ENCODE measurements around the gene ALDH3B1.

ALDH3B1 gene

GRCh38 chr11:67998150-67999045 lies 11.7 kb upstream of the ALDH3B1 start:
- no peak for DNase-seq

GRCh38 chr11:67999201-67999629 lies 10.9 kb upstream of the ALDH3B1 start:
- DNase-seq = no peak

GRCh38 chr11:67999704-68000103 lies 10.4 kb upstream of the ALDH3B1 start:
- no peak for DNase-seq

GRCh38 chr11:68002575-68002937 lies 7.6 kb upstream of the ALDH3B1 start:
- DNase-seq = no peak

- DNase-seq = no peak
Observed at GRCh38 chr11:68002938-68003845, 6.9 kb upstream of the ALDH3B1 start.

GRCh38 chr11:68003846-68004550 lies 6.1 kb upstream of the ALDH3B1 start, which contains the start of gene UNC93B1:
Gene UNC93B1, minus strand, starts transcription at chr11:68004097. Its CDS starts 54 bp downstream, at chr11:68004043.
- no peak for DNase-seq

GRCh38 chr11:68004551-68005335 lies 5.4 kb upstream of the ALDH3B1 start:
- DNase-seq = no peak

- DNase-seq = no peak
Observed at GRCh38 chr11:68006606-68007166, 3.4 kb upstream of the ALDH3B1 start.

GRCh38 chr11:68007498-68008380 lies 2.4 kb upstream of the ALDH3B1 start:
- DNase-seq = no peak

- no peak for DNase-seq
Observed at GRCh38 chr11:68008381-68009337, 1.5 kb upstream of the ALDH3B1 start.

- DNase-seq = no peak
Observed at GRCh38 chr11:68009391-68010089, 587 bp upstream of the ALDH3B1 start.

- no peak for DNase-seq
Observed at GRCh38 chr11:68011051-68011943, 1.2 kb downstream of the ALDH3B1 start.

GRCh38 chr11:68012044-68012842 lies 2.1 kb downstream of the ALDH3B1 start:
- no peak for DNase-seq

GRCh38 chr11:68012843-68013610 lies 2.9 kb downstream of the ALDH3B1 start:
- DNase-seq = no peak

- no peak for DNase-seq
Observed at GRCh38 chr11:68013611-68014156, 3.6 kb downstream of the ALDH3B1 start.

Measured in NCI-H187 treated with DMSO at 0.1 percent for 48 hours (cell line).